Epithelial cell of esophagus (primary cell): ENCODE data around the gene AKAP10.
"Not testable (repeated sequence)": the region's sequence is repeated elsewhere in the genome, so short reads cannot be mapped to it uniquely, and the experiment has no call there.

Experiments used
- DNase-seq: peaks from one replicate; pipeline ENCODE4 v3.0.0; 2010; ENCODE audit warnings: low read depth
- H3K4me3 ChIP-seq: 2 replicates; pipeline ENCODE4 v1.5.1; 2011; ENCODE audit warnings: mild to moderate bottlenecking, low read length, control low read depth
- CTCF ChIP-seq: IDR thresholded peaks from 2 replicates; pipeline ENCODE4 v1.5.1; 2011; ENCODE audit warnings: low read depth, mild to moderate bottlenecking, low read length, control low read depth, inconsistent platforms; ENCODE audit not compliant: insufficient read depth; ENCODE audit errors: missing control alignments

The AKAP10 gene

GRCh38 chr17:19977293-19978208 lies at the start of gene AKAP10:
AKAP10 (minus strand) TSS chr17:19977828; CDS start chr17:19977679, 149 bp downstream.
- TF ChIP-seq CTCF, result no peak
- peak within 1 kb of the TSS; percentile 85 for H3K4me3 ChIP-seq
- DNase-seq, result peak; percentile 82

- DNase-seq, result peak; percentile 26
- no peak for TF ChIP-seq CTCF
- no peak overlapping the region for H3K4me3 ChIP-seq
Measured at GRCh38 chr17:20026960-20027359, 49.3 kb upstream of the AKAP10 start.

- no peak for DNase-seq
- TF ChIP-seq CTCF, result no peak
- no peak overlapping the region for H3K4me3 ChIP-seq
Measured at GRCh38 chr17:20022701-20023100, 45.1 kb upstream of the AKAP10 start.

- not testable (repeated sequence) for DNase-seq, H3K4me3 ChIP-seq
Measured at GRCh38 chr17:20016475-20016992, 38.9 kb upstream of the AKAP10 start.

GRCh38 chr17:20012017-20012536 lies 34.4 kb upstream of the AKAP10 start:
- H3K4me3 ChIP-seq, result no peak overlapping the region
- no peak for TF ChIP-seq CTCF
- no peak for DNase-seq

GRCh38 chr17:20010936-20011335 lies 33.3 kb upstream of the AKAP10 start:
- no peak for DNase-seq
- no peak overlapping the region for H3K4me3 ChIP-seq
- no peak for TF ChIP-seq CTCF

- DNase-seq, result peak; percentile 72
- TF ChIP-seq CTCF, result peak; percentile 70
Measured at GRCh38 chr17:20010099-20010863, 32.7 kb upstream of the AKAP10 start.

More at GRCh38 chr17:20010099-20010863, 32.7 kb upstream of the AKAP10 start:
- peak overlapping the region; percentile 44 for H3K4me3 ChIP-seq
